ENCODE data around the gene BABAM2.

BABAM2 gene

DNA sequence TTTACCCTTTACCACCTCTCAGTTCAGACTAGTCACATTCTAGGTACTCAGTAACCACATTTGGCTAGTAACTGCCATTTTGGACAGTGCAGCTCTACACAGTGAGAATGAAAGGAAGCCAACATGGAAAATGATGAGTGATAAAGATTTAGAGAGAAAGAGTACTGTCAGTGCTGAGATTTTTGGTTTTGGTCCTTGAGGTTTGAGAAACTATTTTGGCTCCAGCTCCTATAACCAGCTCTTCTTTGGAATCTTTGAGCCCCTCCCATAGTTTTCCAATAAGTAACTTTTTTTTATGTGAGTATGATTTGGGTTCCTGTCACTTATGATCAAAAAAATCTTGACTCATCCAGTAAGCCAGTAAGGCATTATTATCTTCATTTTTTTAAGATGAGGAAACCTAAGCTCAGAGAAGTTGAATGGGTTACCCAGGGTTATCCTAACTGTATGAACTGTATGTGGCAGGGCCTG, 173.0 kb downstream of the BABAM2 start:
- Histone ChIP-seq H3K9ac (ENCODE audit: low read depth, low read length) (no peak overlapping the region), H3K27me3 (ENCODE audit: insufficient read depth, low read length, poor library complexity) (no peaks in the 10 kb centered on the region), H3K4me2 (ENCODE audit: insufficient read depth, low read length) (no peak overlapping the region), H3K9me3 (ENCODE audit: insufficient read depth, low read length, severe bottlenecking) (no peaks in the 10 kb centered on the region), H3K79me2 (ENCODE audit: insufficient read depth, low read length) (no peaks in the 10 kb centered on the region), H2AFZ (ENCODE audit: low read depth, low read length) (no peak overlapping the region), H3K4me1 (ENCODE audit: insufficient read depth, low read length) (no peaks in the 10 kb centered on the region), H3K27ac (ENCODE audit: low read length) (no peak overlapping the region), H3K36me3 (ENCODE audit: insufficient read depth, low read length) (no peaks in the 10 kb centered on the region), H4K20me1 (ENCODE audit: insufficient read depth, low read length) (no peaks in the 10 kb centered on the region), H3K4me3 (ENCODE audit: low read depth in 1 of 2, low read length in 2 of 2) (no peak overlapping the region)
- ATAC-seq (ENCODE audit: insufficient read depth, low read depth) (no peak), DNase-seq (no peak)
- TF ChIP-seq EZH2 (IDR thresholded peaks at IDR 0.05; ENCODE audit: borderline replicate concordance, low read depth, low read length, severe bottlenecking) = no peak
- TF ChIP-seq, protein P1, sequence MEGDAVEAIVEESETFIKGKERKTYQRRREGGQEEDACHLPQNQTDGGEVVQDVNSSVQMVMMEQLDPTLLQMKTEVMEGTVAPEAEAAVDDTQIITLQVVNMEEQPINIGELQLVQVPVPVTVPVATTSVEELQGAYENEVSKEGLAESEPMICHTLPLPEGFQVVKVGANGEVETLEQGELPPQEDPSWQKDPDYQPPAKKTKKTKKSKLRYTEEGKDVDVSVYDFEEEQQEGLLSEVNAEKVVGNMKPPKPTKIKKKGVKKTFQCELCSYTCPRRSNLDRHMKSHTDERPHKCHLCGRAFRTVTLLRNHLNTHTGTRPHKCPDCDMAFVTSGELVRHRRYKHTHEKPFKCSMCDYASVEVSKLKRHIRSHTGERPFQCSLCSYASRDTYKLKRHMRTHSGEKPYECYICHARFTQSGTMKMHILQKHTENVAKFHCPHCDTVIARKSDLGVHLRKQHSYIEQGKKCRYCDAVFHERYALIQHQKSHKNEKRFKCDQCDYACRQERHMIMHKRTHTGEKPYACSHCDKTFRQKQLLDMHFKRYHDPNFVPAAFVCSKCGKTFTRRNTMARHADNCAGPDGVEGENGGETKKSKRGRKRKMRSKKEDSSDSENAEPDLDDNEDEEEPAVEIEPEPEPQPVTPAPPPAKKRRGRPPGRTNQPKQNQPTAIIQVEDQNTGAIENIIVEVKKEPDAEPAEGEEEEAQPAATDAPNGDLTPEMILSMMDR (IDR thresholded peaks at IDR 0.05; ENCODE audit: borderline replicate concordance, extremely low read depth, low read length, poor library complexity, severe bottlenecking) = no peak

DNA sequence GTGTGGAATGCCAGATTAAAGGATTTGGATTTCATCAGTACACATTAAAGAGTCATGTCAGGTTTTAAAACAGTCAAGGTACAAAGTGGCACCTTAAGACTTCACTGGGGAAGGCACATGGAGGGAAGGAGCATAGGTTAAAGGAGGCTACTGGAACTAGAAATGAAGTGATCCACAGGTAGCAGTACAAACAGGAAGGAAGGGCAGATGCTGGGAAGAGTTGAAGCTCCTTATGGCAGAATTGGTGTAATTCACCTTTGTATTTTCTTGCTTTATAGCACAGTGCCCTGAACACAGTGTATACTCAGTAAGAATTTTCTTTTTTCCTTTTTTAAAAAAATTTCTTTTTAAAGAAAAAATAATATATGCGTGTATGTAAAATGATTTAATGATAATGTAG, 177.1 kb downstream of the BABAM2 start:
- H4K20me1 ChIP-seq (ENCODE audit: insufficient read depth, low read length) = no peaks in the 10 kb centered on the region
- no peak overlapping the region for H3K4me3 ChIP-seq (ENCODE audit: low read depth in 1 of 2, low read length in 2 of 2)
- no peak for TF ChIP-seq EZH2 (IDR thresholded peaks at IDR 0.05; ENCODE audit: borderline replicate concordance, low read depth, low read length, severe bottlenecking)
- TF ChIP-seq, protein P1 (IDR thresholded peaks at IDR 0.05; ENCODE audit: borderline replicate concordance, extremely low read depth, low read length, poor library complexity, severe bottlenecking) = no peak
- no peaks in the 10 kb centered on the region for H3K9me3 ChIP-seq (ENCODE audit: insufficient read depth, low read length, severe bottlenecking)
- no peak overlapping the region for H3K27ac ChIP-seq (ENCODE audit: low read length)
- no peaks in the 10 kb centered on the region for H3K27me3 ChIP-seq (ENCODE audit: insufficient read depth, low read length, poor library complexity)
- no peaks in the 10 kb centered on the region for H3K79me2 ChIP-seq (ENCODE audit: insufficient read depth, low read length)
- H2AFZ ChIP-seq (ENCODE audit: low read depth, low read length) = no peak overlapping the region
- ATAC-seq (ENCODE audit: insufficient read depth, low read depth) (no peak), DNase-seq (no peak)
- H3K4me2 ChIP-seq (ENCODE audit: insufficient read depth, low read length) = no peak overlapping the region
- H3K36me3 ChIP-seq (ENCODE audit: insufficient read depth, low read length) = no peaks in the 10 kb centered on the region
- H3K4me1 ChIP-seq (ENCODE audit: insufficient read depth, low read length) = no peaks in the 10 kb centered on the region
- H3K9ac ChIP-seq (ENCODE audit: low read depth, low read length) = no peak overlapping the region

DNA sequence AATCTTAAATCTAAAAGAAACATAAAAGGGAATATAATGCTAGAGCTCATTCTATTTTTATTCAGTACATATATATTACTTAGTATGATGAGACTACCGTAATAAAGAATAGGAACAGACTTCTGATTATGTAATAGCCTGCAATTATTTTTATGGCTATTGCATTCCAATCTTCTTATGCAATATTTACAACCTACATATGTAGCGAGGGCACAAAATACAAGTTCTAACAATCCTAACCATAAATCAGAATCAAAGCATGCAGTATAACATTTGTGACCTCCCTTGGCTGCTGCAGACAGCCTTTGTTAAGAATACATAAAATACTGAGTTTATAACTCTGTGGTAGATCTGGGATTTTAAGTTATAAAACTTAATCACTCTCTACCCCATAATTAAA, 177.6 kb downstream of the BABAM2 start:
- no peak overlapping the region for H3K27ac ChIP-seq (ENCODE audit: low read length)
- H4K20me1 ChIP-seq (ENCODE audit: insufficient read depth, low read length) = no peaks in the 10 kb centered on the region
- H2AFZ ChIP-seq (ENCODE audit: low read depth, low read length) = no peak overlapping the region
- H3K9ac ChIP-seq (ENCODE audit: low read depth, low read length) = no peak overlapping the region
- no peaks in the 10 kb centered on the region for H3K79me2 ChIP-seq (ENCODE audit: insufficient read depth, low read length)
- H3K4me3 ChIP-seq (ENCODE audit: low read depth in 1 of 2, low read length in 2 of 2) = no peak overlapping the region
- no peaks in the 10 kb centered on the region for H3K9me3 ChIP-seq (ENCODE audit: insufficient read depth, low read length, severe bottlenecking)
- TF ChIP-seq EZH2 (IDR thresholded peaks at IDR 0.05; ENCODE audit: borderline replicate concordance, low read depth, low read length, severe bottlenecking) = no peak
- TF ChIP-seq, protein P1 (IDR thresholded peaks at IDR 0.05; ENCODE audit: borderline replicate concordance, extremely low read depth, low read length, poor library complexity, severe bottlenecking) = no peak
- H3K4me1 ChIP-seq (ENCODE audit: insufficient read depth, low read length) = no peaks in the 10 kb centered on the region
- ATAC-seq (ENCODE audit: insufficient read depth, low read depth) (no peak), DNase-seq (no peak)
- H3K4me2 ChIP-seq (ENCODE audit: insufficient read depth, low read length) = no peak overlapping the region
- H3K36me3 ChIP-seq (ENCODE audit: insufficient read depth, low read length) = no peaks in the 10 kb centered on the region
- H3K27me3 ChIP-seq (ENCODE audit: insufficient read depth, low read length, poor library complexity) = no peaks in the 10 kb centered on the region

DNA sequence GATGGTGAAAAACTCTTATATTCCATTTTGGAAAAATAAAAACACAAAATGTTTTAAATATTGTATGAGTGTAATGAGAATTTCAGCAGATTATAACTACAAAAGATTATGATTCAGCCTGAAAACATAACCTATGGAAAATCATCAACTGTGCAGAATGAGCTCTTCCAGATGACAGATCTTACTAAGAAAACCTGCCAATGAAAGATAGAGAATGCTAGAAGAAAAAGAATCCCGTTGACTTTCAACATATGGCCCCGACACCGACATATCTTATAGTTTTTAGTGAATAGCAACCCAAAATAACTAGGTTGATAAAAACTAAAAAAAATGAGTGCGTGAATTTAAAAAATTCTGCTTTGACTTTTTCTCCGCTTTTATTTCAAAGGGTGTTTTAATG, 178.0 kb downstream of the BABAM2 start:
- Histone ChIP-seq H3K79me2 (ENCODE audit: insufficient read depth, low read length) (no peaks in the 10 kb centered on the region), H3K4me2 (ENCODE audit: insufficient read depth, low read length) (no peak overlapping the region), H2AFZ (ENCODE audit: low read depth, low read length) (no peak overlapping the region), H3K9me3 (ENCODE audit: insufficient read depth, low read length, severe bottlenecking) (no peaks in the 10 kb centered on the region), H3K36me3 (ENCODE audit: insufficient read depth, low read length) (no peaks in the 10 kb centered on the region), H4K20me1 (ENCODE audit: insufficient read depth, low read length) (no peaks in the 10 kb centered on the region), H3K4me3 (ENCODE audit: low read depth in 1 of 2, low read length in 2 of 2) (no peak overlapping the region), H3K4me1 (ENCODE audit: insufficient read depth, low read length) (no peaks in the 10 kb centered on the region), H3K27me3 (ENCODE audit: insufficient read depth, low read length, poor library complexity) (no peaks in the 10 kb centered on the region), H3K9ac (ENCODE audit: low read depth, low read length) (no peak overlapping the region), H3K27ac (ENCODE audit: low read length) (no peak overlapping the region)
- no peak for ATAC-seq (ENCODE audit: insufficient read depth, low read depth)
- TF ChIP-seq EZH2 (IDR thresholded peaks at IDR 0.05; ENCODE audit: borderline replicate concordance, low read depth, low read length, severe bottlenecking) = no peak
- TF ChIP-seq, protein P1 (IDR thresholded peaks at IDR 0.05; ENCODE audit: borderline replicate concordance, extremely low read depth, low read length, poor library complexity, severe bottlenecking) = no peak
- DNase-seq = no peak

Data from DND-41 (cell line).